Osteoblast (primary cell): Measurements from ENCODE around the gene WDR4. TPM values are rescaled to one million over a fixed set of nuclear protein-coding genes. Genes with fewer than 3 reads are reported as not detected.

ENCODE experiments used
- DNase-seq: peaks from one replicate; pipeline ENCODE4 v3.0.0; 2011; ENCODE audit warnings: low spot score, mixed read lengths; ENCODE audit not compliant: insufficient read length; ENCODE audit errors: missing footprints
- H2AFZ ChIP-seq: 2 replicates; pipeline ENCODE4 v1.6.0; 2011; ENCODE audit warnings: mild to moderate bottlenecking, low read length
- H3K27ac ChIP-seq: 2 replicates; pipeline ENCODE4 v1.5.1; 2011; ENCODE audit warnings: mild to moderate bottlenecking, low read depth, low read length, moderate library complexity
- H3K27me3 ChIP-seq: 2 replicates; pipeline ENCODE4 v1.6.0; 2012; ENCODE audit warnings: mild to moderate bottlenecking, control low read depth, inconsistent platforms, low read length, moderate library complexity; ENCODE audit not compliant: insufficient read depth
- H3K36me3 ChIP-seq: 2 replicates; pipeline ENCODE4 v1.5.1; 2011; ENCODE audit warnings: mild to moderate bottlenecking, low read length, control low read depth, moderate library complexity; ENCODE audit not compliant: insufficient read depth
- H3K4me1 ChIP-seq: 2 replicates; pipeline ENCODE4 v1.5.1; 2011; ENCODE audit warnings: mild to moderate bottlenecking, low read length, control low read depth, moderate library complexity; ENCODE audit not compliant: insufficient read depth
- H3K4me2 ChIP-seq: 2 replicates; pipeline ENCODE4 v1.6.0; 2011; ENCODE audit warnings: mild to moderate bottlenecking, low read length; ENCODE audit not compliant: insufficient read depth
- H3K4me3 ChIP-seq: fragments of 200-600 bp; sonication (generic); 3 replicates; pipeline ENCODE4 v1.5.1; 2012; ENCODE audit warnings: mild to moderate bottlenecking, low read length, inconsistent platforms; ENCODE audit not compliant: insufficient read depth
- H3K79me2 ChIP-seq: 2 replicates; pipeline ENCODE4 v1.6.0; 2012; ENCODE audit warnings: mild to moderate bottlenecking, low read length, control low read depth, inconsistent platforms; ENCODE audit not compliant: insufficient read depth
- H3K9me3 ChIP-seq: 2 replicates; pipeline ENCODE4 v1.5.1; 2011; ENCODE audit warnings: low read depth, low read length, control low read depth
- H4K20me1 ChIP-seq: 2 replicates; pipeline ENCODE4 v1.6.0; 2012; ENCODE audit warnings: mild to moderate bottlenecking, low read length, control low read depth; ENCODE audit not compliant: insufficient read depth
- CTCF ChIP-seq: IDR thresholded peaks from 2 replicates; pipeline ENCODE4 v1.5.1; 2011; ENCODE audit warnings: mild to moderate bottlenecking, low read depth, low read length, moderate library complexity; ENCODE audit errors: extremely low read depth
- total RNA-seq: library from RNA; depleted of rRNA; stranded (reverse); fragments of >200 nt; gene quantifications from 2 replicates; pipeline ENCODE4 v1.2.3, GENCODE V29; 2012

The WDR4 gene
- total RNA-seq, 1 donor, result 10.1 TPM

GRCh38 chr21:42864286-42864685, 15.1 kb downstream of the WDR4 start:
- TF ChIP-seq CTCF, result no peak
- peaks cover 21% of the 10 kb centered on the region for H4K20me1 ChIP-seq
- H3K36me3 ChIP-seq, result peaks cover 43% of the 10 kb centered on the region
- no peaks in the 10 kb centered on the region for H3K9me3 ChIP-seq
- H3K79me2 ChIP-seq, result peaks cover 69% of the 10 kb centered on the region
- H3K27ac ChIP-seq, result no peak overlapping the region
- H3K4me2 ChIP-seq, result no peak overlapping the region
- peak; percentile 71 for DNase-seq
- H3K4me1 ChIP-seq, result no peaks in the 10 kb centered on the region
- no peak overlapping the region for H2AFZ ChIP-seq
- H3K27me3 ChIP-seq, result no peaks in the 10 kb centered on the region
- no peak overlapping the region for H3K4me3 ChIP-seq

- no peaks in the 10 kb centered on the region for H3K27me3 ChIP-seq
- H3K27ac ChIP-seq, result no peak overlapping the region
- H2AFZ ChIP-seq, result no peak overlapping the region
- no peaks in the 10 kb centered on the region for H3K4me1 ChIP-seq
- peaks cover 66% of the 10 kb centered on the region for H3K79me2 ChIP-seq
- H3K4me3 ChIP-seq, result no peak overlapping the region
- H3K36me3 ChIP-seq, result peaks cover 43% of the 10 kb centered on the region
- TF ChIP-seq CTCF, result no peak
- H3K9me3 ChIP-seq, result no peaks in the 10 kb centered on the region
- no peak for DNase-seq
- H3K4me2 ChIP-seq, result no peak overlapping the region
- peaks cover 21% of the 10 kb centered on the region for H4K20me1 ChIP-seq
These were observed 15.9 kb downstream of the WDR4 start for GRCh38 chr21:42863504-42863870.

- H3K79me2 ChIP-seq, result peaks cover 64% of the 10 kb centered on the region
These were observed 16.4 kb downstream of the WDR4 start for GRCh38 chr21:42862774-42863503.

More at GRCh38 chr21:42862774-42863503, 16.4 kb downstream of the WDR4 start:
- Histone ChIP-seq H3K36me3 (peaks cover 43% of the 10 kb centered on the region), H3K4me1 (no peaks in the 10 kb centered on the region), H4K20me1 (peaks cover 21% of the 10 kb centered on the region), H3K4me2 (no peak overlapping the region), H2AFZ (no peak overlapping the region), H3K4me3 (no peak overlapping the region), H3K27ac (no peak overlapping the region), H3K27me3 (no peaks in the 10 kb centered on the region), H3K9me3 (no peaks in the 10 kb centered on the region)
- TF ChIP-seq CTCF, result no peak
- DNase-seq, result peak; percentile 70
